ENCODE data around the gene SMIM9. TPM values are rescaled to one million over a fixed set of nuclear protein-coding genes. Genes with fewer than 3 reads are reported as not detected.
"Not testable (repeated sequence)": the region's sequence is repeated elsewhere in the genome, so short reads cannot be mapped to it uniquely, and the experiment has no call there.

Gene SMIM9
- not detected for total RNA-seq
- long read RNA-seq, donor 1: 0 reads
- long read RNA-seq, donor 2: 0 reads

DNA sequence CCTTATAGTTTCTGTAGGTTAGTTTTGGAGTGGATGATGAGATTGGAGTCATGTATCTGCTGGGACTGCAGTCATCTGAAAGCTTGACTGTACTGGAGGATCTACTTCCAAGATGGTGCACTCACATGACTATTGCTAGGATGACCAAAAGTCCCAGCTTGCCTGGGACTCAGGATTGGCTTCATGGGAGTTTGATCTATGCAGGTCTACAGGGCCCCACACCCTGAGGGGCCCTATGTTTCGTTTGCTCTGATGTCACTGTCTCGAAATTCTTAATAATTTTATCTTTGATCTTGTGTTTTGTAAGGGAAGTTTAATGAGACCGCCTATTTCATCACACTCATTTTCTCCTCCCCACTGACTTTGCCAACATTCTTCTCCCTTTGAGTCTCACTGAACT, at the start of gene SMIM9:
TSS of gene SMIM9 (minus strand) at position 101 of the 400 bp plus-strand sequence. CDS start 3,806 bp downstream, outside the sequence.
- no peak for DNase-seq (ENCODE audit: low spot score)
- intact Hi-C loops (cut with DNase I): no loop called here

DNA sequence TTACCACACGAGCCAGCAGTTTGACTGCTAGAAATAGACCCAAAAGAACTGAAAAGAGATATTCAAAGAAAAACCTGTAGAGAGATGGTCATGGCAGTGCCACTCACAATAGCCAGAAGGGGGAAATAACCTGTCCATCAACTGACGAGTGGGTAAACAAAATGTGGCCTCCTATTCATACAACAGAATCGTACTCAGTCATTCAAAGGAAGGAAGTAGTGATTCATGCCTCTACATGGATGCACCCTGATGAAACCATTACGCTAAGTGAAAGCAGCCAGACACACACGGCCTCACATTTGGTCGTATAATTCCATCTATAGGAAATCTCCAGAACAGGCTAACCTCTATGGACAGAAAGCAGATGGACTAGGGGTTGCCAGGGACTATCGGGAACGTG, 49.6 kb upstream of the SMIM9 start:
- DNase-seq (ENCODE audit: low spot score); intact Hi-C loops (cut with DNase I): not testable (repeated sequence)

DNA sequence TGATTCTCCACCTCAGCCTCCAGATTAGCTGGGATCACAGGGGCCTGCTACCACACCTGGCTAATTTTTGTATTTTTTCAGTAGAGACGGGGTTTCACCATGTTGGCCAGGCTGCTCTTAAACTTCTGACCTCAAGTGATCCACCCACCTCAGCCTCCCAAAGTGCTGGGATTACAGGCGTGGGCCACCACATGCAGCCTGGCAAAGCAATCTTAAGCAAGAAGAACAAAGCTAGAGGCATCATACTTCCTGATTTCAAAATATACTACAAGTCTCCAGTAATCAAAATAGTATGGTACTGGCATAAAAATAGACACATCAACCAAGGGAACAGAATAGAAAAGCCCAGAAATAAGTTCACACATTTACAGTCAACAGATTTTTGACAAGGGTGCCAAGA, 38.9 kb upstream of the SMIM9 start:
- intact Hi-C loops (cut with DNase I): no loop called here
- no peak for DNase-seq (ENCODE audit: low spot score)

DNA sequence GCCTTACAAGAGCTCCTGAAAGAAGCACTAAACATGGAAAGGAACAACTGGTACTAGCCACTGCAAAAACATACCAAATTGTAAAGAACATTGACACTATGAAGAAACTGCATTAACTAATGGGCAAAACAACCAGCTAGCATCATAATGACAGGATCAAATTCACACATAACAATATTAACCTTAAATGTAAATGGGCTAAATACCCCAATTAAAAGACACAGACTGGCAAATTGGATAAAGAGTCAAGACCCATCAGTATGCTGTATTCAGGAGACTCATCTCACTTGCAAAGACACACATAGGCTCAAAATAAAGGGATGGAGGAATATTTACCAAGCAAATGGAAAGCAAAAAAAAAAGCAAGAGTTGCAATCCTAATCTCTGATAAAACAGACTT, 34.1 kb upstream of the SMIM9 start:
- intact Hi-C loops (cut with DNase I); DNase-seq (ENCODE audit: low spot score): not testable (repeated sequence)

DNA sequence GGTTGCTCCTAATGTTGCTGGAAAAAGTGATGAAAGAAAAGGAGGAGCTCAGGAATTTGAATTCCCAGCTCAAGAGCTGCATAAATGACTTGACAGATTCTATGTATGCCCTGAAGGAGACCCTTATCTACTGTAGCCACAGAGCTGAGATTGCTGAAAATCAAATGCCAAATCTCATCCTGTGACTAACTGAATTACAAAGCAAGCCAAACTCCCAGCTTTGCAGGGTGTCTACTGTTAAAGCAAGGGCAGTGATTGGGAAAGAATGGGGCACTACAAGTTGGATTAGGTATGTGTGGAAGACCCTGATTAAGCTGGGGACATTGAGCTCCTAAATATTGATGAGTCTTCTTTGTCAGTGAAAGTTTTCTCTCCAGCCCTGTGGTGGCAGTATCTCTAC, 20.8 kb upstream of the SMIM9 start:
- intact Hi-C loops (cut with DNase I): no loop called here
- DNase-seq (ENCODE audit: low spot score): no peak

DNA sequence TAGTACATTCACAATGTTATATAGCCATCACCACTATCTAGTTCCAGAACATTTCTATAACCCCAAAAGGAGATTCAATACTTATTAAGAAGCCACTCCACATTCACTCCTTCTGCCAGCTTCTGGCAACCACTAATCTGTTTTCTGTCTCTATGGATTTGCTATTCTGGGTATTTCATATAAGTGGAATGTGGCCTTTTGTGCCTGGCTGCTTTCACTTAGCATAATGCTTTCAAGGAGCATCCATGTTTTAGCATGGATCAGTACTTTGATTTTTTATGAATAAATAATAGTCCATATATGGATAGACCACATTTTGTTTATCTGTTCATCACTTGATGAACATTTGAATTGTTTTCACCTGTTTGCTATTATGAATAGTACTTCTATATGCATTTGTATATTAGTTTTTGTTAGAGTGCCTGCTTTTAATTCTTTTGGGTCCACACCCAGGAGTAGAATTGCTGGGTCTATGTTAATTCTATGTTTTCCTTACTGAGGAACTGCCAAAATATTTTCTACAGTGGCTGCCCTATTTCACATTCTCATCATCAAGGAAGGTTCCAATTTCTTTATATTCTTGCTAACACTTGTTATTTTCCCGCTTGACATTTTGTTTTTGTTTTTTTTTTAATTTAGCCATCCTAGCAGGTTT, 16.6 kb upstream of the SMIM9 start:
- DNase-seq (ENCODE audit: low spot score): no peak
- intact Hi-C loops (cut with DNase I): no loop called here

DNA sequence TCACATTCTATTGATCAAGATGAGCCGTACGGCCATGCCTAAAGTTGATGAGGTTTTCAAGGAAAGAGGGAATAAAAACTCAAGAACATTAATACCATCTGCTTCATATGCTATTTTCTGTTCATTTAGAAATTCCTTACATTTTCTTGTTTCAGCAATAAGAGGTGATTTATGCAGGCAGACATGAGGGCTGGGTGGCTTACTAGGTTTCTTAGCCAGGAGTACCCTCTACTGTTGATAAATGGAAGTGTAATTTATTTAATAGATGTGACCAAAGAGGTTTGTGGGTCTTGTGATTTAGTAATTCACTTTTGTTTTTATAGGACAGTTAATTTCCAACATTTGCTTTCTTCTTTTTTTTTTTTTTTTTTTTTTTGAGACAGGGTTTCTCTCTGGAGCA, 6.4 kb upstream of the SMIM9 start:
- intact Hi-C loops (cut with DNase I): no loop called here

DNA sequence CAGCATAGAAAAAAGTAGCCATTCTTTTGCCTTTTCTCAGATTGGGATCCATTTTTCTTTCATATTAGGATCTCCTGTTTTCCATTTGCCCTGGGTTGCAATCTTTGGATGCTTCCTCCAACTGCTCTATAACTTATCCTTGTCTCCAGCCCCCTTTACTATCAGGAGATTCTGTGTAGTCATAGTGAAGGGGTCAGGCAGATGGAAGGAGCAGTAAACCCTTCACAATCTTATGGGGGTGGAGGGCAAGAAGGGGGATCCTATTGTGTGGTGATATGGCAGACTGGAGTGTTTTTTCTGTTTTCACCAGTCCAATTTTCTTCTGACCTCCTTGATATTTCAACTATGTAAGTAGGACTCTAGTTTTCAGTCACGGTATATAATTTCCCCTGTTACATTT, 1.7 kb upstream of the SMIM9 start:
- intact Hi-C loops (cut with DNase I): no loop called here
- DNase-seq (ENCODE audit: low spot score): no peak

More for the DNA sequence above, 6.4 kb upstream of the SMIM9 start:
- DNase-seq (ENCODE audit: low spot score): no peak

DNA sequence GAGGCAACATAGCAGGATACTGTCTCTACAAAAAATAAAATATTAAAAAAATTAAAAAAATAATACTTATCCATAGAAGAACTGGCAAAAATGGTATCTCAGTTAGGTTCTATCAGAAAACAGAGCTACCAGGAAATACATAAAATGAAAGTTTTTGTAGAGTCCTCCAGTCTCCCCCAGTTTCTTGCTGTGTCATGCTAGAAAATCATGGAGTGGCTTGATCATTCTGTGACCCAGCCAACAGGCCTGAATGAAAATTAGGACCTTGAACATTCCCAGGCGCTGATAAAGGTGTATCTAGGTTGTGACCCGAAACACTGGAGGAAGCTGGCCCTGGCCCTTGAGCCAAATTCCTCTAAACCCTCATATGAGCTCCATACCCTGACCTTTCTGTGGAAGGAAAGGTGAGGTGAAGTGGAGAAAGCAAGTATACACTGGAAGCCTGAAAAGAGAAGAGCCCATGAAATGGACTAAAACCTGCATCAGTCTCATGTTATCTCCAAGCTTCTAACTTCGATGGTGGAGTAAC, 652 bp downstream of the SMIM9 start:
- no peak for DNase-seq (ENCODE audit: low spot score)
- intact Hi-C loops (cut with DNase I): no loop called here

DNA sequence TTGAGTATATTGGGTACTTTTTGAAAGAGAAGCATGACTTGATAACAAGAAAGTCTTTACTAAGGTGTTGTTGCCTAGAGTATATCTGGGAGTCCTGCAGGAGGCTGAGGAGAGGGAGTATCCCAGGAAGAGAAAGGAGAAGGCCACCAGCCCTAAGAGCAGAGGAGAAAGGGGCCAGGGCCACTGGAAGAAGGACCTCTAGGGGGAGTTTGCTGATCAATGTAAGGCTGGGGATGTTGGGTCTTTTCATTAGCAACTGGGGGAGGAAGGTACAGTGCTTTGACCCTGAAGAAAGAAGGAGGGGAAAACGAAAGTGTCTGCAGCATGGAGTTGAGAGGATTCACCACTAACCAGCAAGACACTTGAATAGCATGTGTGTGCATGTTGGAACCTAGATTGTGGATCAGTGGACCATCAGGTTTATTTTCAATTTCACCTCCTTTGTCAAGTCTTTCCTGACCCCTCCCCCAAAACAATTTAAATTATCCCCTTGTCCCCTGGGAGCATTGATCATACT, 4.5 kb downstream of the SMIM9 start:
- intact Hi-C loops (cut with DNase I): no loop called here

DNA sequence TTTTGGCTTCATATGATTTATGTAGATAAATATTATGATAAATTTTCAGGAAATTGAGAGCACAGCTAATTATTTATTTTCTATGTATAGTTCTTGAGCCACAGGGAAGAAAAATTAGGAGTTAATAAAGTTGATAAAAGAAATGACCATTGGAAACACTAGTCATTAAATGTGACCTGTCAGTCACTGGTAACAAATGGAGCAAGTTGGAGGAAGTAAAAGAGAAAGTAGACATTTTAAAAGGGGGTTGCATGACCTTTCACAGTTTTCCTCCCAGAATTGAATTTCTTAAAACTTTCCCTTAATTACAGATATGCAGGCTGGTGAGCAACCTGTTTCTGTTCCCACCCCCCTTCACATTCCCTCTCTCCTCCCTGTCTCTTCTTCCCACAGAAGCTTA, 5.3 kb downstream of the SMIM9 start:
- DNase-seq (ENCODE audit: low spot score): no peak
- intact Hi-C loops (cut with DNase I): no loop called here

More for the DNA sequence above, 4.5 kb downstream of the SMIM9 start:
- no peak for DNase-seq (ENCODE audit: low spot score)

DNA sequence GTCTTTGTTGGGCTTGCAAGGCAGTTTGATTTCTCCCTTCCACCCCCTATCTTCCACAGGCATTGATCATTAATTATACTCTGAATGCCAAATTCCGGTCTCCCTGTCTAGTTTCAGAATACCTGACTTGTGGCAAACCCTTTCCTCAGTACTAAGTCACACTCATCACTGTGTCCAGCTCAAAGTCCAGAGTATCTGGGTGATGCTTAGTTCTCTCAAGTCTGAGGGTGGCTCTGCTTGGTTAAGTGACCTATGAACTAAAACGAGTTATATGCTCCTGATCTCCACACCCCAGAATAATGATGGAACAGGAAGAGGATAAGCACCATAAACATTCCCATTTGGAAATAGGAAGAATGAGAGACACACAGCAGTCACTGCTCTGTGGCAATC, 6.5 kb downstream of the SMIM9 start:
- intact Hi-C loops (cut with DNase I): no loop called here
- no peak for DNase-seq (ENCODE audit: low spot score)

DNA sequence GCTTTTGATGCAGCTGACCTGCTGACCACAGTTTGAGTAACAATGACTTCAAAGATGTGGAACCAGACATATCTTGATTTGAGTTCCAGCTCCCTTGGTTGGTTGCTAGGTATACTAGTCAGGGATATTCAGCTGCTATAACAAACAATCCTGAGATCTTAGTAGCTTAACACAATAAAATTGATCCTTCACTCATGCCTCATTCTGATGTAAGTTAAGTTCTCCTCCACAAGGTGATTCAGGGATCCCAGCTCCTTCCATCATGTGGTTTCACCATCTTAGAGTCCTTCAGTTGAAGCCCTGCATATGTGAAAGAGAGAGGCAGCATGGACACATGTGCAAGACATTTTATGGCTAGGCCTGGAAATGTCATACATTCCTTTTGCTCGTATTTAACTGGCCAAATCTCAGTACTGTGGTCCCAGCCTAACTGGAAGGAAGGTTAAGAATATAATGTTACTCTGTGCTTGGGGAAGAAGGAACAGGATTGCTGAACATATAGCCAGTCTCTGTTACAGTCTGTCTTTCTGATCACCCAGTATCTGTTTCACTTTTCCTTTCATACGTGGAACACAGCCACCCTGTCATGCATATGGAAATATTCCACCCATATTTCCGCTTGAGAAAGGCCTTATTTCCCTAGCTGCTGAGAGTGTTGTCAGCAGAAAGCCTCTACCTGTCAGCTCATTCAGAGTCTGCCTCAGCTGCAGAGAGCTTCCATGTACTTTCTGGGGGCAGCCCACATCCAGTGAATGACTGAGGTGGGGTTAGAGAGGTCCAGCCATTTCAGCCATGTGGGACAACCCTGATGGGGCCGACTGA, 7.1 kb downstream of the SMIM9 start:
- DNase-seq (ENCODE audit: low spot score): no peak
- intact Hi-C loops (cut with DNase I): no loop called here

DNA sequence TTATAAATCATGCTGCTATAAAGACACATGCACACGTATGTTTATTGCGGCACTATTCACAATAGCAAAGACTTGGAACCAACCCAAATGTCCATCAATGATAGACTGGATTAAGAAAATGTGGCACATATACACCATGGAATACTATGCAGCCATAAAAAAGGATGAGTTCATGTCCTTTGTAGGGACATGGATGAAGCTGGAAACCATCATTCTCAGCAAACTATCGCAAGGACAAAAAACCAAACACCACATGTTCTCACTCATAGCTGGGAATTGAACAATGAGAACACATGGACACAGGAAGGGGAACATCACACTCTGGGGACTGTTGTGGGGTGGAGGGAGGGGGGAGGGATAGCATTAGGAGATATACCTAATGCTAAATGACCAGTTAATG, 8.9 kb downstream of the SMIM9 start:
- DNase-seq (ENCODE audit: low spot score); intact Hi-C loops (cut with DNase I): not testable (repeated sequence)

DNA sequence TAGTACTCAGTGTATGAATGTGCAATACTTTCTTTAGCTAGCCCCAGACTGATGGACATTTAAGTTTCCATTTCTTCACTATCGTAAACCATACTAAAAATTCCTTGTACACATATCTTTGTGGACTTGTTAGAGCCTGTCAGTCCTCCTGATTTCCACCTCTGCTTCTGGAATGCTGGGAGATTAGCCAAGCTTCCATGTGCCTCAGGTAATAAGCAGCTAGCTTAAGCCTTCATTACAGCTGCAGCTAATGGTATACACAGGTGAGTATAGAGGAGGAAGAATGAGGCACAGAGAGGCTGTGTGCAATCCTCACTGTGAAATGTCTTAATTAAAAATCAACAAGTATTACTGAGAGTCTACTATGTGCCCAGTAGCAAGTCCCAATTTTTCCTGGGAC, 9.8 kb downstream of the SMIM9 start:
- DNase-seq (ENCODE audit: low spot score): no peak
- intact Hi-C loops (cut with DNase I): no loop called here

DNA sequence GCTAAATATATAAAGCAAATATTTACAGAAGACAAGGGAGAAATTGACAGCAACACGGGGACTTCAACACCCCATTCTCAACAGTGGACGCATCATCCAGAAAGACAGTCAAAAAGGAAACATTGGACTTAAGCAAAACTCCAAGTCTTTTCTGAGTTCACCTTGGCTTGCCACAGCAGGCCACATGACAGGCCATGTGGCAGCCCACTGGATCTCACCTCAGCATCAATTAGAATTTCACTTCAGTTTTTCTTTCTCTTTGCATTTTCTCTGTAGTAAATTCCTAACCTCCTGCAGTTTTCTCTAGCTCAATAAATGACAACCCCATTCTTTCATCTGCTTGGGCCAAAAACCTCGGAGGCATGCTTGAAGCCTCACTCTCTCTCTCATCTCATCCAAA, 12.4 kb downstream of the SMIM9 start:
- DNase-seq (ENCODE audit: low spot score): no peak
- intact Hi-C loops (cut with DNase I): no loop called here

DNA sequence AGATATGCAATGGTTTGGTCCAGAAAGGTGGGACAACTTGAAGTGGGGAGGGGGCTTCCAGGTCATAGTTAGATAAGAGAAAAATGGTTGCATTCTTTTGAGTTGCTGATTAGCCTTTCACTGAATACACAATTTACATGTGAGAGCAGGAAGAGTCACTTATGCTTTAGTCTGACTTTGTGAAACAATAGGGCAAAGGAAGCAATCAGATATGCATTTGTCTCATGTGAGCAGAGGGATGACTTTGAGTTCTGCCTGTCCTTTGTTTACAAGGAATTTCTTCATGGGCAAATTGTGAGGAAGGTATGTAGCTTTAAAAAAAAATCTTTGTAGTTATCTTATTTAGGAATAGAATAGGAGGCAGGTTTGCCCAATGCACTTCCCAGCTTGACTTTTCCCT, 12.9 kb downstream of the SMIM9 start:
- DNase-seq (ENCODE audit: low spot score): no peak
- intact Hi-C loops (cut with DNase I): no loop called here

DNA sequence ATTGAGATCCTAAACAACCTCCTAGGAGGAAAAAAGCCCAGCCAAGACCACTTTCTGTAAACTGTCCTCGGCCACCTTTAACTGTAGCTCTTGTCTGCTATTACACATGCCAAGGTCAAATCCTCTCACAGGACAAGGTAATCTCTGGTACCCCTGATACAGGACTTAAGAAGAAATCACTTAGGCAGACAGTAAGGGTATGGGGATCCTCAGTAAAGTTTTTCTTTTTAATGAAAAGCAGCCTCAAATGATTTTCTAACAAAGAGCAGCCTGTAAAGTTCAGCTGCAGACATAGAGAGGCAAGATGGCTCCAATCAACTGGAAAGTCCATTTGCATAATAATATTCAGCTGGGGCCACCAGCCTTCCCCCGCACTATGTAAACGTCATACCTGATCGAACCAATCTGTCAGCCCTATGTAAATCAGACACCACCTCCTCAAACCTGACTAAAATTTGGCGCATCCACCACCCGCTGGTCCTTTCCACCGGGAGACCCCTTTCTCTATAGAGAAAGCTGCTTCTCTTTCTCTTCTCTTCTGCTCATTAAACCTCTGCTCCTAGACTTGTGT, 14.6 kb downstream of the SMIM9 start:
- intact Hi-C loops (cut with DNase I): no loop called here
- no peak for DNase-seq (ENCODE audit: low spot score)

DNA sequence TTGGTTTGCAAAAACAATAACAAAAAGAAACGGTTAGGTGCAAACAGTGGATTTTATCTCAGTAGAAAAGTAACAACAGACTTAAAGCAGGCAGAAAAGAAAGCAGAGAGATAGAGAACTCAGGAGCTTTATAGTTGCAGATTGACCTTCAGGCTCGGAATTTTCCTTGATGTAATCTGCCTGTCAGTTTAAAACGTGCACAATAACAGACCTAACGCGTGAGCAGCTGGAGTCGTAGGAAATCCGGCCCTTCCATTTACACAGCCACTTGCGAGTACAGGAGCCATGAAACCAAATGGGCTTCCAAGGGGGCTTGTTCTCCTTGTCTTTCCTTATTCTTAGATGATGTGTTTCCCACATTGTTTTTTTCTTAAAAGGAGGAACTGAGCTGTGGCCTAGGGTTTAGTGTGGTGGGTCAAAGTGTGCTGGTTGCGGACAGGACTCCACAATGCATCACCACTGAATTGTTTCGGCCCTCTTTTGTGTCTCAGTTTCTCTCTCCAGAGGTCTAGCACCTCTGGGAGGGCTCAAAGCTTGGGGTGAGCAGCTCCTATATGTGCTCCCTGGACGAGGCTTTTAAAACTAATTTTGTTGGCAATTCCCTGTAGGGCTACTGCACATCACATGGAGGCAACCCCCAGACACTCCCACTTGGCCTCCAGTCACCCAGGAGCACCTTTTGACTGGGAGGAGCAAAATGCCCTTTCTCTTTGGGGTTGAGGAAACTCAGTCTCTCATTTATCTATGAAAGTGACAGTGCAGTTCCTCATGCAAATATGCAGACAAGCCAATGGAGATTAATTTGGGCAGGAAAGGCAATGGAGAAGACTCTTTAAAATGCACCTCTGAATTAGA, 15.3 kb downstream of the SMIM9 start:
- no peak for DNase-seq (ENCODE audit: low spot score)
- intact Hi-C loops (cut with DNase I): no loop called here
